ENCODE measurements around the gene TCL1A.
A peak's percentile ranks its signal among the peaks of the same experiment; 100 is the strongest.
"Not testable (repeated sequence)": the region's sequence is repeated elsewhere in the genome, so short reads cannot be mapped to it uniquely, and the experiment has no call there.

The TCL1A gene

GRCh38 chr14:95713596-95714371 lies at the start of gene TCL1A:
TSS of gene TCL1A (minus strand) at chr14:95714125. CDS start at chr14:95714066, 59 bp downstream.
- DNase-seq, result peak; percentile 56

GRCh38 chr14:95763032-95763431 lies 49.1 kb upstream of the TCL1A start:
- DNase-seq, result not testable (repeated sequence)

GRCh38 chr14:95761436-95761835 lies 47.5 kb upstream of the TCL1A start:
- DNase-seq, result no peak

- DNase-seq, result no peak
Observed at GRCh38 chr14:95760596-95760995, 46.7 kb upstream of the TCL1A start.

GRCh38 chr14:95759941-95760340 lies 46.0 kb upstream of the TCL1A start:
- no peak for DNase-seq

GRCh38 chr14:95758331-95758730 lies 44.4 kb upstream of the TCL1A start:
- no peak for DNase-seq

GRCh38 chr14:95756751-95757150 lies 42.8 kb upstream of the TCL1A start:
- DNase-seq, result no peak

GRCh38 chr14:95756127-95756526 lies 42.2 kb upstream of the TCL1A start:
- no peak for DNase-seq

- DNase-seq, result no peak
Observed at GRCh38 chr14:95741781-95742180, 27.9 kb upstream of the TCL1A start.

GRCh38 chr14:95741038-95741490 lies 27.1 kb upstream of the TCL1A start:
- DNase-seq, result no peak

GRCh38 chr14:95739356-95739755 lies 25.4 kb upstream of the TCL1A start:
- no peak for DNase-seq

- no peak for DNase-seq
Observed at GRCh38 chr14:95733212-95733611, 19.3 kb upstream of the TCL1A start.

GRCh38 chr14:95730126-95730525 lies 16.2 kb upstream of the TCL1A start:
- no peak for DNase-seq

GRCh38 chr14:95729402-95730028 lies 15.6 kb upstream of the TCL1A start:
- DNase-seq, result not testable (repeated sequence)

GRCh38 chr14:95727056-95727700 lies 13.3 kb upstream of the TCL1A start:
- DNase-seq, result no peak

- peak; percentile 36 for DNase-seq
Observed at GRCh38 chr14:95725685-95726336, 11.9 kb upstream of the TCL1A start.

- no peak for DNase-seq
Observed at GRCh38 chr14:95722525-95723190, 8.7 kb upstream of the TCL1A start.

GRCh38 chr14:95712398-95712797 lies 1.5 kb downstream of the TCL1A start:
- DNase-seq, result no peak

GRCh38 chr14:95711476-95712176 lies 2.3 kb downstream of the TCL1A start:
- DNase-seq, result no peak

GRCh38 chr14:95710106-95710505 lies 3.8 kb downstream of the TCL1A start:
- no peak for DNase-seq

- DNase-seq, result no peak
Observed at GRCh38 chr14:95707327-95707726, 6.6 kb downstream of the TCL1A start.

- no peak for DNase-seq
Observed at GRCh38 chr14:95705518-95705917, 8.4 kb downstream of the TCL1A start.
